ENCODE measurements around the gene LSP1.
A peak's percentile ranks its signal among the peaks of the same experiment; 100 is the strongest.

LSP1 gene

GRCh38 chr11:1836011-1836945, 16.6 kb upstream of the LSP1 start:
- DNase-seq (ENCODE audit: insufficient read length, low spot score): no peak
- no peak for FAIRE-seq

GRCh38 chr11:1837171-1838076, 15.5 kb upstream of the LSP1 start:
- DNase-seq (ENCODE audit: insufficient read length, low spot score): peak; percentile 63
- FAIRE-seq: no peak

DNA sequence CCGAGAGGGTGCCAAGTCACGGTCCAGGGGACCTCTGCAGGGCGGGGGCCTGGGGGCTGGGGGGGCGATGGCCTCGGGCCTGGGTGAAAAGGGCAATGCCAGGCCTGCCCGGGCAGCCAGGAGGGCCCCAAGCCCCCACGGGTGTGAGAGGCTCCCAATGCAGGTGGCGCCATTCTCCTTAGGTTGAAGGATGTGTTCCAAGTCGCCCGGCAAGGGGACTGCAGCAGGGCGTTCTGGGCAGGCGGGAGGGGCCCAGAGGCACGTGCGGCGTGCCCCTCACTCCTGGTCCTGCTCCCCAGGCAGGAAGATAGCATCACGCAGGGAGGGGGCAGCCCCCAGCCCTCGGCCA, 14.8 kb upstream of the LSP1 start:
- DNase-seq (ENCODE audit: insufficient read length, low spot score) (no peak), FAIRE-seq (no peak)

GRCh38 chr11:1838426-1839144, 14.3 kb upstream of the LSP1 start, which contains the start of gene TNNI2:
TNNI2 (plus strand) TSS chr11:1838981; CDS start chr11:1839697, 716 bp downstream.
- FAIRE-seq: no peak
- DNase-seq (ENCODE audit: insufficient read length, low spot score): no peak

GRCh38 chr11:1839204-1839923, 13.5 kb upstream of the LSP1 start:
- DNase-seq (ENCODE audit: insufficient read length, low spot score): no peak
- FAIRE-seq: no peak

DNA sequence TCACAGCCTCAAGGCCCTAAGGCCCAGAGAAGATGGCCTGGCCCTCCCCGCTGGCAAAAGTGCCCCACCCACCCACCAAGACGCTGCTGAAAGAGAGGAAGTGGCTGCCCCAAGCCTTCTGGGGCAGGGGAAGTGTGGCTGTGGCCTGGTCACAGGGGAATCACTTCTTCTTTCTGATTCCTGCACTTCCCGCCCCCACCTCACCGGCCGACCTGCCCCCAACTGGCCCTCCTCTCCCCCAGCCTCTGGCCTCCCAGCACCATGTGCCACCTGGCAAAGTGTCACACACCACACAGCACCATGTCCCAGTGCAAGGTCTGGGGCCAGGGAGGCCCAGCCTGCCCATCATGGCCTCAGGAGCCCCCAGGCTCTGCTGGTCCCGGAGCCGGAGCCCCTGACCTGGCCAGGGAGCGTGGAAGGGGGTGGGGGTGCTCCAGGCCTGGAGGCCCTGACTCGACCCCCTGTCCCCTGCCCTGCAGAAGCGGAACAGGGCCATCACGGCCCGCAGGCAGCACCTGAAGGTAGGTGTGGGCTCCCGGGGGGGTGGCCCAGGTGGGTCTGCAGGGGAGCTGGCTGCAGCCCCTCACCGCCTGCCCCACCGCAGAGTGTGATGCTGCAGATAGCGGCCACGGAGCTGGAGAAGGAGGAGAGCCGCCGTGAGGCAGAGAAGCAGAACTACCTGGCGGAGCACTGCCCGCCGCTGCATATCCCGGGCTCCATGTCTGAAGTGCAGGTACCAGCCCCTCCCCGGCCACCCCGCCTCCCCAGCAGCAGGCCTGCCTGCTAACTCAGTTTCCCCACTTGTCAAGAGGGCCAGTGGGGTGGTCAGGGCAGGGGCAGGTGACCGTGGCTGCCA, 12.7 kb upstream of the LSP1 start:
- FAIRE-seq: no peak
- no peak for DNase-seq (ENCODE audit: insufficient read length, low spot score)

DNA sequence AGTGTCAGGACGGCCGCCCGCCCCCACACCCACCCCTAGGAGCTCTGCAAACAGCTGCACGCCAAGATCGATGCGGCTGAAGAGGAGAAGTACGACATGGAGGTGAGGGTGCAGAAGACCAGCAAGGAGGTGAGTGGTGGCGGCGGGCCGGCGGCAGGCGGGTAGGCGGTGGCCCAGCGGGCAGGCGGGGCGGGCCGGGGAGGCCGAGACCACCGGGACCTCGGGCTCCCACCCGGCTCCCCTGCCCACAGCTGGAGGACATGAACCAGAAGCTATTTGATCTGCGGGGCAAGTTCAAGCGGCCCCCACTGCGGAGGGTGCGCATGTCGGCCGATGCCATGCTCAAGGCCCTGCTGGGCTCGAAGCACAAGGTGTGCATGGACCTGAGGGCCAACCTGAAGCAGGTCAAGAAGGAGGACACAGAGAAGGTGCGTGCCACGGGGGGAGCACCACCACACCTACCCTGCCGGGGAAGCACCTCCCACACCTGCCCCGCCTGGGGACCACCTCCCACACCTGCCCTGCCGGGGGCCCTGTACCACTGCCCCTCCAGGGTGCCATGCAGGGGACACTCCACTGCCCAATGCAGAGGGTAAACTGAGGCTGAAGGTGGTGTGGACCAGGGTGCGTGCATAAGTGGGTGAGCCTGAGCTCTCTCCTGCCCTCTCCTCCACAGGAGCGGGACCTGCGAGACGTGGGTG, 12.0 kb upstream of the LSP1 start:
- FAIRE-seq: no peak

GRCh38 chr11:1841511-1842148, 11.3 kb upstream of the LSP1 start:
- DNase-seq (ENCODE audit: insufficient read length, low spot score) (no peak), FAIRE-seq (no peak)

More for the DNA sequence above, 12.0 kb upstream of the LSP1 start:
- DNase-seq (ENCODE audit: insufficient read length, low spot score): no peak

DNA sequence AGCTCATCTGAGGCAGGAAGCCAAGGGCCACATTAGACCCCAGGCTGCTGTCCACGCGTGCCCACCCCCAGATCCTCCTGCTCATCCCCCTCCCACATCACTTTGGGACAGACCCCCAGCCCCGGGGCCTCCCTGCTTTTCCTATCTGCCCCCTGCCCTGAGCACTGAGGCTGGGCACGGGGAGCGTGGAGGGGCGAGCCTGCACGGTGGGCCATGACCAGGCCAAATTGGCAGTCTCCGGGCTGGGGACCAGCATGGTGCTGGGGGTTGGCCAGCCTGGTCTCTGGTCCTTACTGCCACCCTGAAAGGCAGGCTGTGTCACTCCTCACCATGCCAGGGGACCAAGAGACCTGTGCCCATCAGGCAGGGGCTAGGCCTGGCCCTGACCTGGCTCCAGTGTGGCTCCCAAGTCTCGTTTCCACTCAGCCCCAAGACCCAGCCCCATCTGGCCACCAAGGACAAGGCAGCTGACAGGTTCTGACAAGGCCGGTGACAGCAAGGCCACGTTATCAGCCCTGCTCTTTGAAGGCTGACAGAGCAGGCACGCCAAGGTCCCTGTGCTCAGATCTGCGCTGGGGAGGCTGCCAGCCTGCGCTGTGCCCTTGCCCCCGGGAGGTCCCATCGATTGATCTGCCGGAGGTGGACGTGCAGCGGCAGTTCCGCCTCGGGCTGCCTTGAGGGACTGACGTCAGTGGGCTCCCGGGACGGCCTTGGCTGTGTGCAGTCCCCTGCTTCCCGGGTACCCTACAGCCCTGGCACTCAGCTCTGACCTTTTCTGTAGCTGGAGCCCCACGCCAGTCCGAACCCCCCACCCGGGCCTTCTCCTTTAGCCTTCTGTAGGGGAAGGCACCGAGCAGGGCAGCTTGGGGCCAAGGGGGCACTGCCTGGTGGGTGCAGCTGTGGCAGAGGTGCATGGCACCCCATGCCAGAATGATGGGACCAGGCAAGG, 10.5 kb upstream of the LSP1 start:
- DNase-seq (ENCODE audit: insufficient read length, low spot score): no peak
- no peak for FAIRE-seq

DNA sequence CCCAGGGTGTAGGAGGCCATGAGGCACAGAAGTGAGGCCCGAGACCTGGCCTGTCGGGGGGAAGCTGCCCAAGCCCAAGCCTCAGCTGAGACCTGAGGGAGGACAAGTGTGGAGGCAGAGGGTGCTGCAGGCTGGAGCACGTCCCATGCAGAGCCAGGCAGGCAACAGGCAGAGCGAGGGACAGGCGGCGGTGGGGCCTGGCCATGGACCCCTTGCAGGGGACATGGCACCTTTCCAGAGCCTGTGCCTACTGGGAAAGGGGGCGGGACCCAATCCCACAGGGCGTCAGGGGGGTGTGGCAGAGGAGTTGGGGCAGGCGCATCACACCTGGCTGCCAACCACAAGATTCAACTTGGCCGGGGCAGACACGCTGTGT, 9.8 kb upstream of the LSP1 start:
- DNase-seq (ENCODE audit: insufficient read length, low spot score) (no peak), FAIRE-seq (no peak)

DNA sequence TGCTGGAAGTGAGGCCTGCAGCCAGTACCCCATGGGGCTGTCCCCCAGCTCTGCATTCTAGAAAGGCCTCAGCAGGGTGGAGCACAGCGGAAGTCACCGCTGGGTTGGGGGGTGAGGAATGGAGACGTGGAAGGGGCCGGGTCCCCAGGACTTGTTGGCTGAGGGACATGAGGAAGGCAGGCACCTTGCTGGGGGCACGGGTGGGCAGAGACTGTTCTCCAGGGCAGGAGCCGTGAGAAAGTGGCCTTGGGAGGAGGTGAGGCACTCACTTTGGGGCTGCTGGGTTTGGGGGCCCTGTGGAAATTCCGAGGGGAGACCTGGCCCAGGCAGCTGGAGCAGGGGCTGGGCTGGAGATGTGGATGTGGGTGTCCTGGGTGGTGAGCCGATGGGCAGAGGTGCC, 9.1 kb upstream of the LSP1 start:
- no peak for DNase-seq (ENCODE audit: insufficient read length, low spot score)
- no peak for FAIRE-seq

- DNase-seq (ENCODE audit: insufficient read length, low spot score) (no peak), FAIRE-seq (peak; percentile 9)
Measured at GRCh38 chr11:1844221-1845094, 8.4 kb upstream of the LSP1 start.

GRCh38 chr11:1845095-1845429, 7.8 kb upstream of the LSP1 start:
- FAIRE-seq (no peak), DNase-seq (ENCODE audit: insufficient read length, low spot score) (no peak)

GRCh38 chr11:1845561-1846452, 7.1 kb upstream of the LSP1 start:
- no peak for FAIRE-seq
- DNase-seq (ENCODE audit: insufficient read length, low spot score): no peak

DNA sequence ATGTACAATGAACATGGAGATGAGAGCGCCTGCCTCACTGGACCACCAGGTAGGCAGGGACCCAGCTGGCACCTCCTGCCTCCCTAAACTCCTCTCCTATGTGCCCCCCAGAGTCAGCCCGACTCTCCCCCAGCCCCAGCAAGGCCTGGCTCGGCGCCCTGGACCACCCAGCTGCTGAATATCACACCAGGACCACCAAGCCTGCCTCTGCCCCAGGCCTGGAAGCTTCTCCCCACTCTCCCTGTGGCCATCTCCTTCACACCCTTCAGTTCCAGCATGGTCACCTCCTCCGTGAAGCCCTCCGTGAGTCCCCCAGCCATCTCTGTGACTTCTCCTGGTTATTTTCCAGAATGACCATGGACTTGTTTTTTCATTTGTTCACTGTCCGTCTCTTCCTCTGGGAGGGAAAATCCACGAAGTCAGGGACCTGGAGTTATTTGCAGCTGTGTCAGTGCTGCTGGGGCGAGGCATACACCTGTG, 6.4 kb upstream of the LSP1 start:
- no peak for FAIRE-seq

More for the DNA sequence above, 6.4 kb upstream of the LSP1 start:
- no peak for DNase-seq (ENCODE audit: insufficient read length, low spot score)
